NB4 (cell line): Measurements from ENCODE around the gene IGSF8.

ENCODE experiments used
- DNase-seq: peaks from one replicate; pipeline ENCODE4 v3.0.0; 2010; ENCODE audit warnings: low read depth
- H3K4me3 ChIP-seq: one replicate; pipeline ENCODE4 v1.5.1; 2011; ENCODE audit warnings: mild to moderate bottlenecking, low read depth, low read length, moderate library complexity
- CTCF ChIP-seq: IDR thresholded peaks from one replicate; pipeline ENCODE4 v1.5.1; 2012; ENCODE audit warnings: low read depth, low read length
- MAX ChIP-seq: IDR thresholded peaks from 2 replicates; pipeline ENCODE4 v1.6.1; 2011; ENCODE audit warnings: low read depth, low read length
- MYC ChIP-seq: IDR thresholded peaks from 2 replicates; pipeline ENCODE4 v1.6.1; 2011; ENCODE audit warnings: low read depth, low read length
- POLR2A ChIP-seq: IDR thresholded peaks from 2 replicates; pipeline ENCODE4 v1.6.1; 2011; ENCODE audit warnings: mild to moderate bottlenecking; ENCODE audit not compliant: insufficient read length; ENCODE audit errors: extremely low read depth

Gene IGSF8

GRCh38 chr1:160097911-160098851 lies at the start of gene IGSF8:
Gene IGSF8, minus strand, starts transcription at chr1:160098619. Its CDS starts 147 bp downstream, at chr1:160098472.
- DNase-seq: peak; percentile 87
- H3K4me3 ChIP-seq: peak within 1 kb of the TSS; percentile 66
- TF ChIP-seq POLR2A (peak; percentile 32), MYC (no peak)

- no peak for TF ChIP-seq MYC
- TF ChIP-seq MAX: no peak
- TF ChIP-seq CTCF: no peak
- no peak overlapping the region for H3K4me3 ChIP-seq
- DNase-seq: no peak
Measured at GRCh38 chr1:160148121-160148520, 49.7 kb upstream of the IGSF8 start.

GRCh38 chr1:160146107-160146506 lies 47.7 kb upstream of the IGSF8 start:
- no peak for DNase-seq
- no peak overlapping the region for H3K4me3 ChIP-seq
- TF ChIP-seq MAX: no peak
- no peak for TF ChIP-seq MYC
- TF ChIP-seq CTCF: no peak
- no peak for TF ChIP-seq POLR2A

GRCh38 chr1:160144921-160145320 lies 46.5 kb upstream of the IGSF8 start:
- H3K4me3 ChIP-seq: no peak overlapping the region
- DNase-seq: no peak
- no peak for TF ChIP-seq MYC
- no peak for TF ChIP-seq MAX
- no peak for TF ChIP-seq CTCF
- no peak for TF ChIP-seq POLR2A

- no peak overlapping the region for H3K4me3 ChIP-seq
- peak; percentile 88 for DNase-seq
- TF ChIP-seq POLR2A: no peak
- no peak for TF ChIP-seq MYC
- no peak for TF ChIP-seq CTCF
- no peak for TF ChIP-seq MAX
Measured at GRCh38 chr1:160143695-160144094, 45.3 kb upstream of the IGSF8 start.

- no peak for DNase-seq
- no peak overlapping the region for H3K4me3 ChIP-seq
- TF ChIP-seq MAX (no peak), POLR2A (no peak), CTCF (no peak), MYC (no peak)
Measured at GRCh38 chr1:160139840-160140239, 41.4 kb upstream of the IGSF8 start.
